ENCODE data around the gene TRPM3.

The TRPM3 gene

GRCh38 chr9:70789086-70789485 lies 332.3 kb downstream of the TRPM3 start:
- Histone ChIP-seq H3K4me3 (replicated peaks; ENCODE audit: insufficient read depth, low read length) (no peak overlapping the region), H3K27ac (replicated peaks) (no peak overlapping the region), H3K27me3 (ENCODE audit: insufficient read depth, poor library complexity, severe bottlenecking) (no peaks in the 10 kb centered on the region)
- TF ChIP-seq REST (IDR thresholded peaks at IDR 0.05; ENCODE audit: insufficient replicate concordance, low read depth) (no peak), GABPA (IDR thresholded peaks at IDR 0.05; ENCODE audit: low read depth) (no peak), CTCF (IDR thresholded peaks at IDR 0.05; ENCODE audit: insufficient read depth, low read length) (no peak), POLR2AphosphoS5 (IDR thresholded peaks at IDR 0.05; ENCODE audit: low read depth) (no peak), SPI1 (IDR thresholded peaks at IDR 0.05; ENCODE audit: borderline replicate concordance, low read depth) (no peak)
- no peak for DNase-seq (ENCODE audit: low read depth in 1 of 2, low spot score in 1 of 2)

- no peak overlapping the region for H3K27ac ChIP-seq (replicated peaks)
- TF ChIP-seq GABPA (IDR thresholded peaks at IDR 0.05; ENCODE audit: low read depth) (no peak), CTCF (IDR thresholded peaks at IDR 0.05; ENCODE audit: insufficient read depth, low read length) (no peak), POLR2AphosphoS5 (IDR thresholded peaks at IDR 0.05; ENCODE audit: low read depth) (no peak), SPI1 (IDR thresholded peaks at IDR 0.05; ENCODE audit: borderline replicate concordance, low read depth) (no peak), REST (IDR thresholded peaks at IDR 0.05; ENCODE audit: insufficient replicate concordance, low read depth) (no peak)
- no peaks in the 10 kb centered on the region for H3K27me3 ChIP-seq (ENCODE audit: insufficient read depth, poor library complexity, severe bottlenecking)
- H3K4me3 ChIP-seq (replicated peaks; ENCODE audit: insufficient read depth, low read length), result no peak overlapping the region
- no peak for DNase-seq (ENCODE audit: low read depth in 1 of 2, low spot score in 1 of 2)
Measured at GRCh38 chr9:70784456-70784855, 337.0 kb downstream of the TRPM3 start.

GRCh38 chr9:70778568-70778967 lies 342.9 kb downstream of the TRPM3 start:
- TF ChIP-seq POLR2AphosphoS5 (IDR thresholded peaks at IDR 0.05; ENCODE audit: low read depth) (no peak), SPI1 (IDR thresholded peaks at IDR 0.05; ENCODE audit: borderline replicate concordance, low read depth) (no peak), REST (IDR thresholded peaks at IDR 0.05; ENCODE audit: insufficient replicate concordance, low read depth) (no peak), GABPA (IDR thresholded peaks at IDR 0.05; ENCODE audit: low read depth) (no peak), CTCF (IDR thresholded peaks at IDR 0.05; ENCODE audit: insufficient read depth, low read length) (no peak)
- H3K4me3 ChIP-seq (replicated peaks; ENCODE audit: insufficient read depth, low read length), result no peak overlapping the region
- H3K27ac ChIP-seq (replicated peaks), result no peak overlapping the region
- DNase-seq (ENCODE audit: low read depth in 1 of 2, low spot score in 1 of 2), result no peak
- no peaks in the 10 kb centered on the region for H3K27me3 ChIP-seq (ENCODE audit: insufficient read depth, poor library complexity, severe bottlenecking)
